Mucosa of gallbladder (tissue), 1 donor: ENCODE measurements around the gene ETHE1. TPM values are rescaled to one million over a fixed set of nuclear protein-coding genes. Genes with fewer than 3 reads are reported as not detected.

Experiments used
- DNase-seq: peaks from one replicate; pipeline ENCODE4 v3.0.0-alpha.2; 2020; ENCODE audit warnings: low spot score
- total RNA-seq: library from RNA; stranded (reverse); gene quantifications from one replicate; pipeline ENCODE4 v1.2.1, GENCODE V29; 2021
- donor health status: DM: no; HTN: no; CAD: no.

The ETHE1 gene
- total RNA-seq, 1 donor from 2014 or later: 55.4 TPM

DNA sequence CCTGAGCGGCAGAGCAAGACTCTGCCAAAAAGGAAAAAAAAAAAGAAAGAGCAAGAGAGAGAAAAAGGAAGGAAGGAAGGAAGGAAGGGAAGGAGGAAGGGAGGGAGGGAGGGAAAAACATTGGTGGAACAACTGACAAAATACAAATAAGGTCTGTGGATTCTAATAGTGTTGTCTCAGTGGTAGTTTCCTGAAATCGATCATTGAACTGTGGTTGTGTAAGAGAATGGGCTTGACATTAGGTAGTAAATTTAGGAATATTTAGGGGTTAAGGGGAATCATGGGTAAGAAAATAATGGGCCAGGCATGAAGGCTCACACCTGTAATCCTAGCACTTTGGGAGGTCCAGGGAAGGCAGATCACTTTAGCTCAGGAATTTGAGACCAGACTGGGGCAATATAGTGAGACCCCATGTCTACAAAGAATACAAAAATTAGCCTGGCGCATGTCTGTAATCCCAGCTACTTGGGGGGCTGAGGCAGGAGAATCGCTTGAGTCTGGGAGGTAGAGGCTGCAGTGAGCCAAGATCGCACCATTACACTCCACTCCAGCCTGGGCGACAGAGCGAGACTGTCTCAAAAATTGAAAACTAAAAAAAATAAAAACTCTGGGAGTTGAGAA lies 36.9 kb downstream of the ETHE1 start:
- no peak for DNase-seq

DNA sequence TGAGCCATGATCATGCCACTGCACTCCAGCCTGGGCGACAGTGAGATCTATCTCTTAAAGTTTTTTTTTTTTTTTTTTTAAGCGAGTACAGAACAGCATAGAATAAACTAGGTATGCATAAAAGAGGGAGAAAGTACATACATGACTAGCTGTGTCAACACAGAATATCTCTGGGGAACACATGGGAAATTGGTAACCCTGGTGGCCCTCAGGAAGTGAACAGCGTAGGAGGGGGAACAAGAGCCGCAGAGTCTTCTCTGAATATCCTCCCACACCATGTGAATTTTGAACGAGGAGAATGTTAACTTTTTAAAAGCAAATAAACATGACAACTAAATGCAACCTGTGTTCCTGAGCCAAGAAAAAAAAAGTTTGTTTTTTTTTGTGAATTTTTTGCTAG lies 37.7 kb downstream of the ETHE1 start:
- DNase-seq: no peak

DNA sequence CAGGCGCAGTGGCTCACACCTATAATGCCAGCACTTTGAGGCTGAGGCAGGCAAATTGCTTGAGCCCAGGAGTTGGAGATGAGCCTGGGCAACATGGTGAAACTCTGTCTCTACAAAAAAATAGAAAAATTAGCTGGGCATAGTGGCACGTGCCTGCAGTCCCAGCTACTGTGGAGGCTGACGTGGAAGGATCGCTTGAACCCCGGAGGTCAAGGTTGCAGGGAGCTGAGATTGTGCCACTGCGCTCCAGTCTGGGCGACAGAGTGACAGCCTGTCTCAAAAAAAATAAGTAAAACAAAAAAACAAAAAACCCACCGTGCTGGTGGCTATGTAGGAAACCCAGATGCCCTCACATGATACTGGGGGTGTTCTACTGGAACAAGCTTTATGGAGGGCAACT lies 38.8 kb downstream of the ETHE1 start:
- DNase-seq: no peak

DNA sequence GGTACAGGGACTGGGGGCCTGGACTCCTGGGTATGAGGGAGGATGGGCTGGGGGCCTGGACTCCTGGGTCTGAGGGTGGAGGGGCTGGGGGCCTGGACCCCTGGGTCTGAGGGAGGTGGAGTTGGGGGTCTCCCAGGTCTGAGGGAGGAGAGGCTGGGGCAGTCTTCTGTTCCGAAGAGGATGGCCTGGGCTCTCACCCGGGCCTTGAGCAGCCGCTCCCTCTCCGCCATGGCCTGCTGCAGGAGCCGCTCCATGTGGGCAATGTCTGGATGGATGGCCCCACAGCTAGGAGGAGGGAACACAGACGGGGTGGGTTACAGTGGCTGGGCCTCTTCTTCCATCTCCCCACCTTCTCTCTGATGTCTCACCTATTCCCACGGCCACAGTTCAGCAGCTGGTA lies 40.6 kb downstream of the ETHE1 start:
- DNase-seq: no peak

DNA sequence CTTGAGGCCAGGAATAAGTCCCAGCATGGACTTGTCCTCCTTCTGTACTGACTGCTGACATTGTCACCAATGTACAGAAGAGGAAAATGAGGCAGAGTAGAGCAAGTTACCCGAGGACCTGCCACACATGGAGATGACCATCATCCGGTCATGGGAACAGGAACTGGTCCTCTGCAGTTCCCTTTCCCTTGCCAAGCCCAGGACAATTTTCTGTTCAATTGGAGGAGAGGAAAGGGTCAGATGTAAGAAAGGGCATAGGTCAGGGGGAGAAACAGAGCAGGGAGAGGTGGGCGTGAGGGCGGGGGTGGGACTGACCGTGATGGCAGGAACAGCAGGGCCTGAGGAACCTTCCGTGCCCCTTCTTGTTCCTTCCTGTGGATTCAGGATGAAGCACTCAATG lies 41.0 kb downstream of the ETHE1 start:
- no peak for DNase-seq

DNA sequence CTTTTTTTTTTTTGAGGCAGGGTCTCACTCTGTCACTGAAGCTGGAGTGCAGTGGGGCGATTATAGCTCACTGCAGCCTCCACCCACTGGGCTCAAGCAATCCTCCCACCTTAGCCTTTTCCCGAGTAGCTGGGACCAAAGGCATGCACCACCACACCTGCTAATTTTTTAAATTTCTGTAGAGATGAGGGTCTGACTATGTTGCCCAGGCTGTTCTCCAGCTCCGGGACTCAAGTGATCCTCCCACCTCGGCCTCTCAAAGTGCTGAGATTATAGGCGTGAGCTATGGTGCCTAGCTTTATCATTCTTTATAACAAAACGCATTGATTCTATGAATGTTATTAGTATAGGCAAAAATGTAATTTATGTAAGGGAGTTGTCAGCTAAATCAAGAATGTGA lies 43.7 kb downstream of the ETHE1 start:
- no peak for DNase-seq

DNA sequence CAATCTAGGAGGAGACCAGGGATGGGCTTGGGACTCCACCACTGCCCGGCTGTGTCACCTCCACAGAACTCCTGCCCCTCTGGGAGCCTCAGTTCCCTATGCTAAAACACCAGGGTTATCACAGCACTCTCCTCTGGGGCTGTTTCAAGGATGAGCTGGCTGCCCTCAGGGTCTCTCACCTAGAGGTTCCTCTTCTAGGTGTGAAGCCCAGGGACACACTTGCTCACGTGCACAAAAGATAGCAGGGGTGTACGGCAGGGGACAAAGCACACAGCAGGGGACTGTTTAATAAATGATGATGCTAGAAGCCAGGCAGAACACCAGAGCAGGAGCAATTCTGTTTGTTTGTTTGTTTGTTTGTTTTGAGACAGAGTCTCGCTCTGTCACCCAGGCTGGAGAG lies 44.8 kb downstream of the ETHE1 start:
- DNase-seq: no peak

DNA sequence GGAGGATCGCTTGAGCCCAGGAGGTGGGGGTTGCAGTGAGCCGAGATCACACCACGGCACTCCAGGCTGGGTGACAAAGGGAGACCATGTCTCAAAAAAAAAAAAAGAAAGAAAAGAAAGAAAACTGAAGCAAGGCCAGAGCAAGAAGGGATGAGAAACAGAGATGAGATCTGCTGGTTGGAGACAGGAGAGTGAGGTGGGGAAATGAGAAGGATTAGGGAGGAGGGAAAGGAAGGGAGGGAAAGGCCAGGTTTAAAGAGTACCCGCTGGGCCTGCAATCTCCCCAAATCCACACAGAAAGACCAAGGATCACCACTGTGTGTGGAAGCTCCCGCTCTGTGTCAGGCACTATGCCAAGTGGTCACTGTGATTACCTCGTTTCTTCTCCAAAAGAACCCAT lies 45.3 kb downstream of the ETHE1 start:
- DNase-seq: no peak

DNA sequence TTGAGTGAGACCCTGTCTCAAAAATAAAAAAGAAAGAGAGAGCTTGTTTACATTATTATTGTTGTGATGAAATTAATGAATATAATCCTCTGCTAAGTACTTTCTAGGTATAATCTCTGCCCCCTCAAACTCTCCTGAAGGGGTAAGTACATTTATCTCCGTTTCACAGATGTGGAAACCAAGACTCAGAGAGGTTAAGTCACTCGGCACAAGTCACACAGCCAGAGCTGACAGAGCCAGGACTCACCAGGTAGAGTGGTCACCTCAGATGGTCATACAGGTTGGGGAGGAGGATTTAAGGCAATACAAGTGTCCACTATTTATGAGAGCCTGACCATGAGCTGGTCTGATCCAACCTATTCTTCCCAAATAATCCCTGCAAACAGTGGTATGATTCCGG lies 46.4 kb downstream of the ETHE1 start:
- DNase-seq: no peak

DNA sequence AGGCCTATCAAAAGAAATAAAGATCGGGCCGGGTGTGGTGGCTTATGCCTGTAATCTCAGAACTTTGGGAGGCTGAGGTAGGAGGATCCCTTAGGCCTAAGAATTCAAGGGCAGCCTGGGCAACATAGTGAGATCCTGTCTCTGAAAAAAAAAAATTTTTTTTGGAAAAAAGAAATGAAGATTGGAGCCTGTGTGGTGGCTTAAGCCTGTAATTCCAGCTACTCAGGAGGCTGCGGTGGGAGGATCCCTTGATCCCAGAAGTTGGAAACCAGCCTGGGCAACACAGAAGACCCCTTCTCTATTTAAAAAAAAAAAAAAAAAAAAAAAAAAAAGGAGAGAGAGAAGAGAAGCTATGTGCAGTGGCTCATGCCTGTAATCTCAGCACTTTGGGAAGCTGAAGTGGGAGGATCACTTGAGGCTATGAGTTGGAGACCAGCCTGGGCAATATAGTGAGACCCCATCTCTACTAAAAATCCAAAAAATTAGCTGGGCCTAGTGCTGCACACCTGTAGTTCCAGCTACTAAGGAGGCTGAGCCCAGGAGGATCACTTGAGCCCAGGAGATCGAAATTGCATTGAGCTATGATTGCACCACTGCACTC lies 46.9 kb downstream of the ETHE1 start:
- DNase-seq: no peak

DNA sequence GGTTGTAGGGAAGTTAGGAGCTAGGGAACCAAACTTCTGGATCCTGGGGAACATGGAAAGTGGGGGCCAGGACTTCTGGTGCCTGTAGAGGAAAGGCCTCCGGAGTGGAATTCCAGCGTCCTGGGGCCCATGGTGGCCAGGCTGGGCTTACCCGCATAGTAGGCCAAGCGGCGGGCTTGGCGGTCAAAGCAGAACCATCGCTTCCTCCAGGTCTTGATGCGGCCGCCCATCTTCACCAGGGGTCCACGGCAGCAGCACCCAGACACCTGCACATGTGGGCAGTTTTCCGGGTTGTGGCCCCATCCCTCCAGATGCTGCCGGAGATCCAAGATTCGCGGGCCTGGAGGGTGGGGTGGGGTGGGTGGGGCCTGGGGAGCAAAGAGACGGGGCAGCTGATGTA lies 47.8 kb downstream of the ETHE1 start:
- DNase-seq: no peak

DNA sequence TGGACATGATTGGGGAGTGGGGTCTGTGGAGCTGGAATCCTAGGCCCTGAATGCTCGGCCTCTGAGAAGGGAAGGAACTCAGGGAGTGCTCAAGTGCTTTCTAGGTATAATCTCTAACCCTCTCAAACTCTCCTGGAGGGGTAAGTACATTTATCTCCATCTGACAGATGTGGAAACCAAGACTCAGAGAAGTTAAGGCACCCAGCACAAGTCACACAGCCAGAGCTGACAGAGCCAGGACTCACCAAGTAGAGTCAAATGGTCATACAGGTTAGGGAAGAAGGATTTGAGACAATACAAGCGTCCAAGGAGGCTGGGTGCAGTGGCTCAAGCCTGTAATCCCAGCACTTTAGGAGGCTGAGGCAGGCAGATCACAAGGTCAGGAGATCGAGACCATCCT lies 48.7 kb downstream of the ETHE1 start:
- no peak for DNase-seq

DNA sequence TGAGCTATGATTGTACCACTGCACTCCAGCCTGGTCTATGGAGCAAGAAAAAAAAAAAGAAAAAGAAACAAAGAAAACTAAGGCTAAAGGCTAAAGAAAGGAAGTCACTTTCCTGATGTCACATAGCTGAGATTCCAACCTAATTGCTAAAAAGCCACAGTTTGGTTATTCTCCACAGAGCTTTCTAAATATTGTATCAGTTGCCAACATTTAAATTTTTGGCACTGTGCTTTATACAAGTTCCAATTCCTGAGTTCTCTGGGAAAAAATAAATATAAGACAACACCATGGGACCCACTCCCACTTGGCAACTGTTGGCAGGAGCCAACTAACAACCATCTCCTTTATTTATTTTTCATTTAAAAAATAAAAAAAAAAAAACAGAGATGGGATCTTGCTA lies 50.4 kb downstream of the ETHE1 start:
- no peak for DNase-seq

DNA sequence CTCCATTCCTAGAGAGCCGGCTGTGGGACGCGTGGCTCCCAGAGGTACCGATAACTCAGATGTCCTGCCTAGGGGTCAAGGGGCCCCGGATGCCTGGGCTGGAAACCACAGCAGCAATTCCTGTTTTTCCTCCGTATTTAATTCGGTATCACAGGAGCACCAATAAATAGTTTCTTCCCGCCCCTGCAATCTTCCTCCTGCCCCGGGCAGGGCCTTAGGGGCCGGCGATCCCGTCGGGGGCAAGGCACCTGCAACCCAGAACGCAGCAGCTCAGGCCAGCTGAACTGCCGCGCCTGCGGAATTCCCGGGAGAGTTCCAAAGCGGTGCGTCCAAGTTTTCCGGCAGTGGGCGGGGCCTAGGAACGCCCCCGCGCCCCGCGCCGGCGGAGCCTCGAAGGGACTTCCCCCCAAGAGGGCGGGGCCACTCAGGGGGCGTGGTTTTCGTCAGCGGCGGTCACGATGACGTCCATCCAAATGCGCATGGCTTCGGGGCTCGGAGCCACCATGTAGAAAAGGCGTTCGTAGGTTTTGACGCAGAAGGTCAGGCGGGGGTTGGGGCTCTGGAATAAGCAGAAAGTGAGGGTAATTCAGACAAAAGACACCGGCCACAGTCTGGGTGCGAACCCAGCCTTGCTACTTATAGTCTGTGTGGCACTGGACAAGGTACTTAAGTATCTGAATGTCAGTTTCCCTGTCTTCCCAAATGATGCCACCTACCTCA lies 51.9 kb downstream of the ETHE1 start:
- peak; percentile 96 for DNase-seq

DNA sequence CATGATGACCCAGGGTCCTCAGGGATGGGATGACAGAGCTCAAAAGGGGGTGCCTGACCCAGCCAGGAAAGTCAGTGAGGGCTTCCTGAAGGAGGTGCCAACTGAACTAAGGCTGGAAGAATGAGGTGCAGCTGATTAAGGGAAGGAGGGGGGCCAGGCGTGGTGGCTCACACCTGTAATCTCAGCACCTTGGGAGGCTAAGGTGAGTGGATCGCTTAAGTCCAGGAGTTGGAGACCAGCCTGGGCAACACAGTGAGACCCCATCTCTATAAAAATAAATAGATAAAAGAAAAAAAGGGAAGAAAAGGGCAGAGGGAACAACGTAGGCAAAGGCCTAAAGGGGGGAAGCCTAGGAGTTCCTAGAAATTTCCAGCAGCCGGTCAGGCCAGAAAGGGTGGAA lies 52.5 kb downstream of the ETHE1 start:
- DNase-seq: no peak

DNA sequence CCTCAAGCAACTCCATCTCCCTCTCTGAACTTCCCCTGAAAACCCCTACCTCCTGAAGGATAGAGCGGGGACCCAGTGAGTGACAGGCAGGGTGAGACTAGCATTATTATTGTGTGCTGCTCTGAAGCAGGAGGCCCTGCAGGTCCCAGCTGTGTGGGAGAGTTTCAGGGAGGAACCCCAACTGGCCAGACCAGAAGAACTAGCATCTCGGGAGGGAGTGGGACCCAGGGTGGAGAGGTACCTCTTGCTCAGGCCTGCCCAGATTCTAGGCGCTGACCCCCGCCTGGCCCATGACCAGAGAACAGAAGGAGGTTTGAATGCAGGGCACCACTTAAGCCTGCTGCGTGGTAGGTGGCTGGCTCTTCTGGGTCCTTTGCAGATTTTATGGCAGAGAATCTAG lies 55.9 kb downstream of the ETHE1 start:
- no peak for DNase-seq

DNA sequence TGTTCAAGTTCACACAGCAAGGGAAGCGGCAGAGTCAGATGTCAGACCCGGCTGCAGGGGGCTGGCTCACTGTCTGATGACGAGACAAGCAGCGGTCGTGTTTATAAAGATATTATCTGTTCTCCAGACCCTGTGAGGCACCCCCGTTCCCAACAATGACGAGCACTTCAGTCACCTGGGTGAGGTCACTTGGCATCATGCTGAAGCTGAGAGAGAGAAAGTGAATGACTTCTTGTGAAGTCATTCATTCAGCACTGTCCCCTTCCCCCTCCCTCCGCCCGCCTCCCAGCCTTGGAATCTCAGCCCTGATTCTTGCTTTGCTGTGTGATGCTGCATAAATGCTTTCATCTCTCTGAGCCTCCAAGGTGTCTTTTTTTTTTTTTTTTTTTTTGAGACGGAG lies 56.7 kb downstream of the ETHE1 start:
- no peak for DNase-seq

DNA sequence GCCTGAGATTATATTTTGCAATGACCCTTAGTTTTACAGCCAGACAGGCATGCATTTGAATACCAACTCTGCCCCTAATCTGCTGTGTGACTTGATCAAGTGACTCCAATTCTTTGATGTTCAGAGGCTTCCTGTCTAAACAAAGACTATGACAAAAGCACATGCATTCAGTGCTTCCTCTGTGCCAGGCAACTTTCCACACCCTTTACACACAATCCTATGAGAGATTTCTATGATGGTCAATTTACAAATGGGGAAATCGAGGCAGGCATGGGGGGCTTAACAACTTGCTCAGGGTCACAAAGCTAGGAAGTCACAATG lies 57.9 kb downstream of the ETHE1 start:
- DNase-seq: no peak

DNA sequence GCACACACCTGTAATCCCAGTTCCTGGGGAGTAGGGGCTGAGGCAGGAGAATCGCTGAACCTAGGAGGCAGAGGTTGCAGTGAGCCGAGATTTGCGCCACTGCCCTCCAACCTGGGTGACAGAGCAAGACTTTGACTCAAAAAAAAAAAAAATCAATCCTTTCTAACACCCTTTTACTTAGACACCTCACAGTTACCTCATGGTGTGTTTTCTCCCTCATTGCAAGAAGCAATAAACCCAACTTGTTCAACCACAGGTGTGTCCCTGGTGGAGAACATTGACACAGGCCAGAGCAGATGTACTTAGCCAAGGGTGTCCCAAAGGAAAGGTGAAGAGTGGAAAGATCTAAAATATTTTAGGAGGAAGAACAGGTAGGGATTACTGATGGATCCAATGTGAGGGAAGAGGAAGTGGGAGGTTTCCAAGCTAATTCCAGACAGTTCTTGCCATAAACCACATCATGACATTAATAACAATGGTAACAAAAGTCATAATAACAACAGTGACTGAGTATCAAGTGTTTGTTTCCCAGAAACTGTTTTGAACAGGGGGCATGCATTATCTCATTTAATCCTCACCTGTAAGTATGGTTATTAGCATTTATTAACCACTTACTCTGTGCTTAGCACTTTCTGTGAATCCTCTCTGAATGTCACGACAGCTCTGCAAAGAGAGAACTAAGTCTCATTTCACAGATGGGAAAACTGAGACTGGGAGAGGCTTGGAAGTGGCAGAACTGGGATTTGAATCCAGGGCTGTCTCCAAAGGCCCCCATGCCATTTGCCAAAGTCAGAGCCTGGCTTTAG lies 58.4 kb downstream of the ETHE1 start:
- no peak for DNase-seq

DNA sequence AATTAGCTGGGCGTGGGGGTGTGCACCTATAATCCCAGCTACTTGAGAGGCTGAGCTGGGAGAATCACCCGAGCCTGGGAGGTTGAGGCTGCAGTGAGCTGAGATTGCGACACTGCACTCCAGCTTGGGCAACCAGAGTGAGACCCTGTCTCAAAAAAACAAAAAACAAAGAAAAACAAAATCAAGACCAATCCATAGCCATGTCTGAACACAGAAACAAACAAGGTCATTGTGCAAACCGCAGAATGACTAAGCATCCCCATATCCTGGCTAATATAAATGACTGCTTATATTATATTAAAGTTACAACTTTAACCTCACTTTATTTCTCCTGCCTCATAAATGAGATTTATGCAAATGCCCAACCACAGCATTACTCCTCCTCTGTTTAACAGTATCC lies 59.3 kb downstream of the ETHE1 start:
- no peak for DNase-seq

DNA sequence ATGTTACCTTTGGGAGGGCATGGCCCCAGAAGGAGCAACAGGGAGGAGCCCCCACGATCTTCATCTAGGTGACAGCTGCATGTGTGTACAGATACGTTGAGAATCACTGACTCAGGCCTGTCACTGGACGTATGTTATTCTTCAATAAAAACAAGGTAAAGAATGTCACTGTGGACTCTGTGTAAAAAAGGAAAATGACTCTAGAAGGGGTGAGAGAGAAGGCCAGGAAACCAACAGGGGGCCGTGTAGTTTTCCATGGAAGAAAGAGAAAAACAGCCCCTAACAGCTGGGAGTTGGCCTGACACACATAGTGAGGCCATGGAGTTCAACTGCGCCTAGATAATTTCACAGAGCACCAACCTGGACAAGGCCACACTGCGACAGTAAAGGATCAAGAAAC lies 59.7 kb downstream of the ETHE1 start:
- DNase-seq: no peak

DNA sequence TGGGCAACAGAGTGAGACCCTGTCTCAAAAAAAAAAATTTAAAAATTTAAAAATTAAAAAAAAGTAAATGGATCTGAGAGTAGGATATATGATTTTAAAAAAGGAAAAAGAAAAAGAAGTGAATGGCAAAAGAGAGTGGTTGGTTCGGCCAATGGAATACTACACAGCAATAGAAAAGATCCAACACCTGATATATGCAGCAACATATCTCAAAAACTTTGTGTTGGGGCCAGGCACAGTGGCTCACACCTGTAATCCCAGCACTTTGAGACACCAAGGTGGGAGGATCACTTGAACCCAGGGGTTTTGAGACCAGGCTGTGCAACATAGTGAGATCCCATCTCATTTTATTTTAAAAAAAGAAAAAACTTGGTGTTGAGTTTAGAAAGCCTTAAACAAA lies 60.2 kb downstream of the ETHE1 start:
- DNase-seq: no peak
